Renal cortex interstitium (tissue), 11 donors: ENCODE measurements around the gene DIPK1A. TPM values are rescaled to one million over a fixed set of nuclear protein-coding genes. Genes with fewer than 3 reads are reported as not detected.

Source experiments
- DNase-seq, 11 donors: peaks; one replicate each; pipeline ENCODE4 v3.0.0-alpha.2; 2013; ENCODE audit warnings: low read depth in 9 of 11, low spot score in 4 of 11; ENCODE audit errors: extremely low read depth in 1 of 11
- polyA plus RNA-seq, 3 donors: library from polyadenylated mRNA; unstranded; fragments of 120-200 nt; gene quantifications; one replicate each; pipeline ENCODE4 v1.2.1, GENCODE V29; 2013; ENCODE audit not compliant: insufficient read length in 3 of 3

Gene DIPK1A
- polyA plus RNA-seq, 3 donors: 7.5 to 9.4 (median 9.1) TPM

- DNase-seq: peak in 8 of 11 donors; percentile 4 to 38 (median 20)
These were observed 862 bp upstream of the DIPK1A start for GRCh38 chr1:92961896-92962752.

- peak in 10 of 11 donors; percentile 41 to 68 (median 55) for DNase-seq
These were observed 699 bp downstream of the DIPK1A start for GRCh38 chr1:92960395-92961130.

- DNase-seq: no peak
These were observed 2.9 kb downstream of the DIPK1A start for GRCh38 chr1:92958203-92958970.

- DNase-seq: no peak
These were observed 4.1 kb downstream of the DIPK1A start for GRCh38 chr1:92957030-92957734.

GRCh38 chr1:92956254-92957029 lies 4.8 kb downstream of the DIPK1A start:
- DNase-seq: no peak

GRCh38 chr1:92953491-92953890 lies 7.8 kb downstream of the DIPK1A start:
- no peak for DNase-seq

GRCh38 chr1:92952714-92953113 lies 8.5 kb downstream of the DIPK1A start:
- DNase-seq: no peak

- DNase-seq: no peak
These were observed 10.1 kb downstream of the DIPK1A start for GRCh38 chr1:92951141-92951582.

GRCh38 chr1:92949937-92950817 lies 11.1 kb downstream of the DIPK1A start:
- DNase-seq: no peak

- no peak for DNase-seq
These were observed 13.2 kb downstream of the DIPK1A start for GRCh38 chr1:92948071-92948470.

GRCh38 chr1:92945748-92946270 lies 15.5 kb downstream of the DIPK1A start:
- no peak for DNase-seq

GRCh38 chr1:92944901-92945747 lies 16.1 kb downstream of the DIPK1A start:
- DNase-seq: no peak

GRCh38 chr1:92943502-92943847 lies 17.8 kb downstream of the DIPK1A start:
- DNase-seq: no peak

- no peak for DNase-seq
These were observed 20.7 kb downstream of the DIPK1A start for GRCh38 chr1:92940541-92940940.

- no peak for DNase-seq
These were observed 23.5 kb downstream of the DIPK1A start for GRCh38 chr1:92937731-92938130.

- no peak for DNase-seq
These were observed 24.4 kb downstream of the DIPK1A start for GRCh38 chr1:92936865-92937264.
